Measurements from ENCODE around the gene CELF4. TPM values are rescaled to one million over a fixed set of nuclear protein-coding genes. Genes with fewer than 3 reads are reported as not detected.

The CELF4 gene
- total RNA-seq, 1 experiment from 2014 or later: not detected

- Histone ChIP-seq H3K27me3 (ENCODE audit: control insufficient read depth, insufficient read depth, low read length) (no peaks in the 10 kb centered on the region), H3K36me3 (ENCODE audit: control insufficient read depth, insufficient read depth, low read length) (no peaks in the 10 kb centered on the region), H3K9me3 (ENCODE audit: control insufficient read depth, insufficient read depth, low read depth, low read length) (no peaks in the 10 kb centered on the region), H3K4me3 (ENCODE audit: low read depth in 2 of 2, low read length in 2 of 2) (no peak overlapping the region), H3K4me1 (ENCODE audit: control insufficient read depth, insufficient read depth, low read length) (no peaks in the 10 kb centered on the region), H3K27ac (ENCODE audit: low read length) (no peak overlapping the region)
- ChIA-PET POLR2A (no interaction called here), CTCF (no interaction called here)
- TF ChIP-seq TCF7L2 (IDR thresholded peaks at IDR 0.05; ENCODE audit: low read depth, low read length) (no peak), REST (IDR thresholded peaks at IDR 0.05; ENCODE audit: insufficient read depth in 1 of 2, low read depth in 2 of 2, low read length in 1 of 2) (no peak), SIN3A (IDR thresholded peaks at IDR 0.05; ENCODE audit: borderline replicate concordance, insufficient read depth, low read depth, low read length) (no peak), POLR2AphosphoS5 (IDR thresholded peaks at IDR 0.05; ENCODE audit: low read depth, low read length) (no peak), CTCF (IDR thresholded peaks at IDR 0.05) (no peak)
- DNase-seq (ENCODE audit: low read depth, low spot score): no peak
- no peak for ATAC-seq
- intact Hi-C loops (cut with micrococcal nuclease; ENCODE audit: unreplicated experiment) (no loop called here), in situ Hi-C loops (cut with HindIII; ENCODE audit: low pct_unique_long_range_greater_than_20kb, low sequenced_read_pairs) (no loop called here)
- BruUV-seq (replicated peaks): no TSS peak
These were observed 260.5 kb downstream of the CELF4 start for GRCh38 chr18:37305066-37305465.

DNA sequence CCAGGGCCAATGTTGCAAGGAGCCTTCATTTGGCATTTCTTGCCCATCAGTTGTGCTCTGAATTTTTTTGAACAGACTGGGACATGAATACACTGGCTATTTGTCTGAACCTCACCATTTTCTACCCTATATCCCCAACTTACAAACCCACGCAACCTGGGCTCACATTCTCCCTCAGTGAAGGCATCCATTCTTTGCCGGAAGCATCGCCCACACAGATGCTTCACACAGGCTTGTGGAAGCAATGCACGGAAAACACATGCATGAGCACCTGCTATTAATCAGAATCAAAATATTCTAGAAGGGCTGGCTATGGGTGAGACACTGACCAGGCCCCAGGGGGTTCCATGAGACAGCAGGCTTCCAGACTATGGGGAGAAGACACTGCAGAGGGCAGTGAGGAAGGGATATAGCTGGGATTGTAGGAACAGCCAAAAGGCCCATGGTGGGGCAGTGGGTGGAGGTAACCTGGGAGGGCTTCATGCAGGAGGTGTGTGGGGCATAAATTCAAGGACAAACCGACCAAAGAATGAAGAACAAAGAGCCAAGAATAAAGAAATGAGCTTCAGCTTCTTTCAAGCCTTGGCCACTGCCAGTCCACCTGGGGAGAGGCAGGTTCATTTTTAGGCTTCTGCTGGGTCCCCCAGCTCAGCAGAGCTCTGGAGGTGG is 261.5 kb downstream of the CELF4 start:
- TF ChIP-seq SIN3A (IDR thresholded peaks at IDR 0.05; ENCODE audit: borderline replicate concordance, insufficient read depth, low read depth, low read length) (no peak), POLR2AphosphoS5 (IDR thresholded peaks at IDR 0.05; ENCODE audit: low read depth, low read length) (no peak), TCF7L2 (IDR thresholded peaks at IDR 0.05; ENCODE audit: low read depth, low read length) (no peak), REST (IDR thresholded peaks at IDR 0.05; ENCODE audit: insufficient read depth in 1 of 2, low read depth in 2 of 2, low read length in 1 of 2) (no peak), CTCF (IDR thresholded peaks at IDR 0.05) (no peak)
- no peak for DNase-seq (ENCODE audit: low read depth, low spot score)
- H3K4me3 ChIP-seq (ENCODE audit: low read depth in 2 of 2, low read length in 2 of 2): no peak overlapping the region
- ChIA-PET POLR2A (no interaction called here), CTCF (no interaction called here)
- intact Hi-C loops (cut with micrococcal nuclease; ENCODE audit: unreplicated experiment): no loop called here
- in situ Hi-C loops (cut with HindIII; ENCODE audit: low pct_unique_long_range_greater_than_20kb, low sequenced_read_pairs): no loop called here
- no peaks in the 10 kb centered on the region for H3K27me3 ChIP-seq (ENCODE audit: control insufficient read depth, insufficient read depth, low read length)
- ATAC-seq: no peak
- H3K4me1 ChIP-seq (ENCODE audit: control insufficient read depth, insufficient read depth, low read length): peaks cover 8% of the 10 kb centered on the region
- no peaks in the 10 kb centered on the region for H3K9me3 ChIP-seq (ENCODE audit: control insufficient read depth, insufficient read depth, low read depth, low read length)
- no peaks in the 10 kb centered on the region for H3K36me3 ChIP-seq (ENCODE audit: control insufficient read depth, insufficient read depth, low read length)
- no TSS peak for BruUV-seq (replicated peaks)
- no peak overlapping the region for H3K27ac ChIP-seq (ENCODE audit: low read length)
